Stimulated activated naive CD8-positive, alpha-beta T cell treated with anti-CD3 and anti-CD28 coated beads, Interleukin-15, Interleukin-2, amounts not matched to agents 100 U/mL and 50 U/mL, for 24 hours (primary cell): ENCODE results near the gene SEMA6C.

Experiments
- ATAC-seq: fragments of 150-1000 bp; cut with Tn5 transposase; one replicate; pipeline ENCODE4 v1.10.0; 2021
- DNase-seq: peaks from one replicate; pipeline ENCODE4 v3.0.0; 2021

SEMA6C gene

DNA sequence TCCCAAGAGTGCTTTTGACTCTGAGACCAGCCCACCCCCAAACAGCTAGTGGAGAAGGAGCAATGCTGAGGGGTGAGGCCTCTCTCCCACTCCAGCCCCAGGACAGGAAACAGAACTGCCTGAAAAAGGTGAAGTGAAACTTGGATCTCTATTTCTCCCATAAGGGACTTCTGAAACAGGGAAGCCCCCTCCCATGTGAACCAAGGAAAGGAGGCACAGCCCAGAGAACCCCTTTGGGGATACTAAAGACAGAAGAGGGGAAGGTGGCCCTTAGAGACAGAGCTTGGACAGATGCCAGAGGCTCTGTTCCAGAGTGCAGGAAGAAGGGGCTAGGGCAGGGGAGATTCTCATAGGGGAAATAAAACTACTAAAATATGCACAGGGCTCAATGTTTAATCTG lies 12.9 kb upstream of the SEMA6C start:
- ATAC-seq (no peak), DNase-seq (no peak)

DNA sequence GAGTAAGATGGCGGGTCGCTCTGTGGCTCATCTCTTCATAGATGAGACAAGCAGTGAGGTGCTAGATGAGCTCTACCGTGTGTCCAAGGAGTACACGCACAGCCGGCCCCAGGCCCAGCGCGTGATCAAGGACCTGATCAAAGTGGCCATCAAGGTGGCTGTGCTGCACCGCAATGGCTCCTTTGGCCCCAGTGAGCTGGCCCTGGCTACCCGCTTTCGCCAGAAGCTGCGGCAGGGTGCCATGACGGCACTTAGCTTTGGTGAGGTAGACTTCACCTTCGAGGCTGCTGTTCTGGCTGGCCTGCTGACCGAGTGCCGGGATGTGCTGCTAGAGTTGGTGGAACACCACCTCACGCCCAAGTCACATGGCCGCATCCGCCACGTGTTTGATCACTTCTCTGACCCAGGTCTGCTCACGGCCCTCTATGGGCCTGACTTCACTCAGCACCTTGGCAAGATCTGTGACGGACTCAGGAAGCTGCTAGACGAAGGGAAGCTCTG lies 12.4 kb upstream of the SEMA6C start:
- ATAC-seq (no peak), DNase-seq (peak; percentile 31)

DNA sequence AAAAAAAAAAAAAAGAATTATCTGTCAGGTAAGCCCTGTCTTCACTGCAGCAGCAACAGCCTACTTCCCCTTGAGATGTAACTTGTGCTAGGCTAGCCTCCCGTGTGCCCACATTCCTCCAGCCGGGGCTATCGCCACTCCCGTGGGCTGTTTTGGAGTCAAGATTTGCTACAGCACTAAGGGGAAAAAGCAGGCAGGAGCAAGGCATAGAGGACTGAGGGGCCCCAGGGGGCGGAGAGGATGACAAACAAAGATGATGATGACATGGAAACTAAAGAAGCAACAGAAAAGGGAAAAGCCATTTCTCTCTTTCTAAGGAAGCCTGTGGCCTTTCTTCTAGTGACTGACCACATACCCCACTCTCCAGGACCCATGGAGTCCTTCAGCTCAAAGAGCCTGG lies 11.9 kb upstream of the SEMA6C start:
- peak; percentile 45 for ATAC-seq
- peak; percentile 75 for DNase-seq

DNA sequence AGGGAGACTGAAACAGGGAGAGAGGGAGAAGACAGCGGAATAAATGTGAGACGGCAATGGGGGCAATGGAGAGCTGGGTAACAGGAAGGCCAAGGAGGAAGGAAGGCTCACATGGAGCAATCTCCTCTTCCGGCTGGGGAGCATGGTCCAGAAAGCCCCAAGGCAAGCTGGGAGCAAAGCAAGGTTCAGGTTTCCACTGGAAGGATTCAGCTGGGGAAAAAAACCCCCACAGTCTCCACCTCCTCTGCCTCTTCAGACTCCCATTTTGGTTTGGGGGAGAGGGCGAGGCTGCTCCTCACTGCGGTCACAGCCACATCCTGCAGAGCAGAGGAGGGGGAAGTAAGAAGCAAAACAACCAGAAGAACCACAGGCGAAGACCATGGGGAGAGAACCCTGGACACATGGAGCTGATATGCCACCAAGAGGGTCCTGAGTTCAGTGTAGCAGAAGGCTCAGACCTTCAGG lies 10.7 kb upstream of the SEMA6C start:
- ATAC-seq = peak; percentile 53
- DNase-seq = peak; percentile 74

DNA sequence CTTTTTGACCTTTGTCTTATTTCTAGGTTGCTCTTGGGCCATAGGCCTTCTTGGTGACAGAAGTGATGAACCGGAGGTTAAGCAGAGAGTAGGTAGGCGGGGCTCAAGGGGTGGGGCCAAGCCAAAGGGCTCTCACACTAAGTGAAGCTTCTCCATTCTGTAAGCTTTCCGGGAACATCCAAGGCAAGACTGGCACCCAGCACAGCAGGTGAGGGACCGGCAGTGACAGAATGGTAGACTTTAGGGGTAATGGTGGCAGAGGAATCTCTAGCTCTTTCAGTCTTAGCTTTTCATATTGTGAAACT lies 10.0 kb upstream of the SEMA6C start, which contains the start of gene TNFAIP8L2:
Gene TNFAIP8L2 (plus strand): TSS at position 135 of the 305 bp plus-strand sequence. CDS start 2,049 bp downstream, outside the sequence.
- DNase-seq = peak; percentile 86
- peak; percentile 82 for ATAC-seq

DNA sequence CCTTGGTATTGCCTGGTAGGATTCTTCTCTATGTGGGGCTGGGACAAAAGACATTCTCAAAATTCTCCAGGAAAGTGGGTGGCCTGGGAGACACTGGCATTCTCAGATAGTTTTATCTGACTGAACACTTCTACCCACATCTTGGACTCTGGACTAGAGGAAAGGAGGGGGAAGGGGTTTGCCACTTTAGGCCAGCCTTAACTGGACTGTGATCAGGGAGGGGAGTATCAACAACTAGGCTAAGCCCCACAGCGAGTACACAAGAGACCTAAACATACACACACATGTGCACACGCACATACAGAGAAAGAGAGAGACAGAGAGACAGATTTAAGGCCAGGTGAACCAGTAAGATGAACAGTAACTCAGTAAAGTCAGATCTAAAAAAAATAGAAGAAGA lies 1.2 kb upstream of the SEMA6C start:
- ATAC-seq = no peak

DNA sequence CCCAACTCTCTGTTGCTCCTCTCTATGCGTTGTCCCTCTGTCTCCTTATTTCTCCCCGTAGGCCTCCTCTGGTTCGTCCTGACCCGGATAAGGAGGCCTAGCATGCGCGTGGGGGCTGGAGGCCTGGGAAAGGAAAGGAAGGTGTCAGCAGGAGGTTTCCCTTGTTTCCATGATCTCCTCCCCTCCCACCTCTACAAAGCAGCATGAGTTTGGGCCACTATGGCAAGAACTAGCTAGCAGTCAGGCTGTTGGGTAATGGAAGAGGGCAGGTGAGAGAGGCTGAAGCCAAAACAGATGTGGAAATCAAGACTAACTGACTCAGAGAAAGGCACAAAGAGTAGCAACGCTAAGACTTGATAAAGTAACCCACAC lies 687 bp upstream of the SEMA6C start:
- ATAC-seq (no peak), DNase-seq (no peak)

More for the DNA sequence above, 1.2 kb upstream of the SEMA6C start:
- no peak for DNase-seq

DNA sequence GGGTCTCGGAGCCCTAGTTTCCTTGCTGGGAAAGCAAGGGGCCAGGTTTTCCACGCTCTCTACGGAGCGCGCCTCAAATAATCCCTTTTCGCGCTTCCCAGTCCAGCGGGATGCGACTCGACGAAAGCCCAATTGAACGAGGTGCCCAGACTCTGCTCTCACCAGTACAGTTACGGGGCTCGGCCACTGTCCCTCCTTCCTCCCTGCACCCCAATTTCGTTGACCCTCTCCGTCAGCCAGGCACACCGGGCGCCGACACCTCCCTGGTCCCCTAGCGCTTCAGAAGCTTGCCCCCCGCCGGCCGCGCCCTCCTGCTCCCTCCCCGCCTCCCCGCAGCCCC lies 389 bp downstream of the SEMA6C start:
- no peak for DNase-seq
- ATAC-seq = no peak

DNA sequence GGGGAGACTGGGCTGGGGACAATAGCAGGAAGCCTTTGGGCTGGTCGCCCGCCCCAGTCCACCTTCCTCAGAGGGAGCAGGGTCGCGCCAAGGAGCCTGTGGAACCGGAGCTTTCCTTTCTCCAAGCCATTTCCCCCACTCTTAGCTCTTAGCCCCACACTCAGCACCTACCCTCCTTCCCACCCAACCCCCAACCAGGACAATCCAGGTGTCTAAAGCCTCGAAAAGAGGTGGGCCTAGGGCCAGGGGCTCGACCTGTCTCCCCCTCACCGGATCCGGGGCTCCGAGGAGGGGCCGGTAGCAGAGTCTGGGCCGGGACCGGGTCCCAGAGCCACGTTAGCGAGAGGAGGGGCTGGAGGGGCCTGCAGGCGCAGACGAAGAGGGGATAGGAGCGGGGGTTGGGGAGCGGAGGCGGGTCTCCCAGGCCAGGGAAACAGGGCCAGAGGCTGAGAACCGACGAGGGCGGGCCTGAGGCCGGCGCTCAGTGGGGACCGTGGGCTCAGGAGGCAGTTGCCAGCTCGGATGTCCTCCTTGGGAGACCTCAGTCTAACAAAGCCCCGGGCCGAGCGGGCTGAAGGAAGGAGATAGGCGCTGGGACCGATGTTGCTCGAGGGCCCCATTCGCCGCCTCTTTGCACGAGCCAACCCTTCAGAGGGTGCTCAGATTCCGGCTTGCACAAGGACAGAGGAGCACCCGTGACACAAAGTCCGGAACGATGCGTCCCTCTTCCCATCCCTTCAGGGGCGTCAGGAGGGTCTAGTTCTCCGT lies 943 bp downstream of the SEMA6C start:
- DNase-seq (peak; percentile 30), ATAC-seq (no peak)

DNA sequence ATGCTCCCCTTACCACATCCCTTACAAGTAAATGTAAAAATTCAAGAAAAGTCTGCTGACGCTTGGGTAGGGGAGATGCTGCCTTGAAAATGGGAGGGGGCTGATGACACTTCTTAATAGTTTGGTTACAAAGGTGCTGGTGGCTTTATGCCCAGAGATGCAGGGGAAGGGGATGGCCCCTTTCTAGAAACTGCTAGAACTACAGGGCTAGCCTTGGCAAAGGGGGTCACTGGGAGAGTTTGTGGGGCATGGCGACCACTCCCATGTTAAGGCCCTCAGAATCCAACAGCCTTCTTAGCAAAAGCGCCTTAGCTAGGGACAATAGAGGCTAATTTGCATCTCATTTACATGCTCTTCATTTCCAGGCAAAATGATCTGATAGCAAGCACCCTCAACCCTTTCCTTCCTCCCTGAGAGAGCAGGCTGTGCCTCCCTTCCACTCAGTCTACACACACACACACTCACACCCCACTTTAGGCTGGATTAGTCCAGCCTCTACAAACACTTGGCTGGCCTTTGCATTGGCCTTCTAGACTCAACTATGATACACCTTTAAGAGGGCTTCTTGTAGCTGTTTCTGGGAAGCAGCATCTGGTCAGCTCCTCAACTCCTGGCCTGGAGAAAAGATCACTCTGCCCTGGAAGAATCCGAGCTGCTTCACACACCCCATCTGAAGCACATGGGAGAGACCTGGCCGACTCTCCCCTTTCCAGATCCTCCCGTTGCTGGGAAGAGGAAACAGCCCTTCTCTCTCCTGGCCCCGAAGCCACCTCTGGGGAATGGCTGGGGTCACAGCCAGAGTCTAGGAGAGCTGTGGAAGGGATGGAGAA lies 1.7 kb downstream of the SEMA6C start:
- DNase-seq (no peak), ATAC-seq (no peak)

DNA sequence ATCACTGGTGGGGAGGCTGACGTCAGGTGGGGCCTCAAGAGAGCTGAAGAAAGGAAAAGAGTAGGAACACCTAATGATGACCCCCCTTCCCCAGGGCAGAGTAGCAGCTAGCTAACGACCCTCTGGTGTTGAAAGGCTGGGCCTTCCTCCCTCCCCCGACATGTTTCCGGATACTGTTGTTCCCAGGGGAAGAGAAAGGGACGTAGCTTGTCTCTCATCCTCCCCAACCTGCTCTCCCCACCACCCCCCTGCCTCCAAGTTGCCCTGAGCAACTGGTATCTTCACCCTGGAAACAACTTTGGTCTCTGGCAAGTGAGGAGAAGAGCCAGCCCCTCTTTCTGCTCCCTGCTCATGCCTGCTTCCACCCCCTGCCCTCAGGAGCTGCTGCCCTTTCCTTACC lies 2.4 kb downstream of the SEMA6C start:
- DNase-seq (no peak), ATAC-seq (no peak)

DNA sequence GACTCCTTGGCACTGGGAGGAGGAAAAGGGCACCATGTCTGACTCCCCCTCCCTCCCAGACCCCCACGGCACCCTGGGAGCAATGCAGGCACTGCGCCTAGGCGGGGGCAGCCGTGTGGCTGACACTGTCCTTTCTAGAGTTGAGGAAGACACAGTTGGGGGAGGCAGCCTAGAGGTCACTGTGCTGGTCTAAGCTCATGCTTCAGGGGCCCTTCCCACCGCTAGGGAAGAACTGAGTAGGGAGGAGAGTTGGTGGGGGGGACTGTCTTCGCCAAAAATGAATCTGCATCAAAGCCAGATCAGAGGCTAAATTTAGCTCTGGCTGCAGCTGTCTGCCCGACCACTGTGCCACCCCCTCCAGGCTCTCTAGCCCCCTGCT lies 3.4 kb downstream of the SEMA6C start:
- DNase-seq (no peak), ATAC-seq (no peak)

DNA sequence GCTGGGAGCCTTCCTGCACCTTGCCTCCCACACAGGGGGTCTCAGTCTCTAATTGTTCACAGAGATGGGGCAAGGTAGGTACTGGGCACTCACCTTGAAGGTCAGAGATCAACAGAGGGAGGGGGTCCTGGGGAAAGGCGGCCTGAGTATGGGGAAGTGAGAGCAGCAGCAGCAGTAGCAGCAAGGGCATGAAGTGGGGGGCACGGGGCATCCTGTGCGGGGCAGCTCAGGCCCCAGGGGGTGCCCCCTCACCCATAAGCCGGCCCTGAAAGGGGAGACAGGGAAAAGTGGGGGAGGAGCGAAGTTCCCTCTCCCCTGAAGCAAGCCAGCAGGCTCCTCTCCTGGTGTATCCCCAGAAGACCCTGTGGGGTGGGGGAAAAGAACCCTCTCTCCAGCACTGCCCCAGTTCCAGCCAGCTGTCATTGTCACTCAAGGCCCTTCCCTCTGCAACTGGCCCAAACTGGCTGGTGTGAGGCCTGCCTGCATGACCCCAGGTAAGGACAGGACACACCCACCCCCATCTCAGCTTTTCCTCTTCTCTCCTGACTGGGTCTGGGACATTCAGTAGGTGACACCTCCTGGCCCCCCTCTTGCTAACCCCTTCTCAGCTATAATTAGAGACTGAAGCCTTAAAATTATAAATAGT lies 3.9 kb downstream of the SEMA6C start:
- ATAC-seq (no peak), DNase-seq (no peak)

DNA sequence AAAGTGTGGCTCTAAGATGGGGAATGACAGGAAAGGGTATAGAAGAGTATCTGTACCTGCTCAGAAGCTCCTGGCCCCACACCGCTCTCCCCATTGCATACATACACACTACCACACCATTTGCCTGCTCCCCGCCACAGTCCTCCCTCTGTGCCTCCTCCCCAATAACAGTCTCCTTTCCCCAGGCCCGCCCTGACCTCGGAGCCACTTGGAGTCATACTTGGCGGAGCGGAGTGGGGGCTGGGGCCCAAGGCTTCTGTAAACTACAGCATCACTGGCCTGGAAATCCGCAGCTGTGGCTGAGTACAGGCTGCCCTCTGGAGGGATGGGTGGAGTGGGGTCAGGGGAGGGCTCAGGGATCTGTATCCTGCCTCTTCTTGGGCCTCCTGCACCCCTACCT lies 8.6 kb downstream of the SEMA6C start:
- no peak for ATAC-seq
- DNase-seq = no peak

DNA sequence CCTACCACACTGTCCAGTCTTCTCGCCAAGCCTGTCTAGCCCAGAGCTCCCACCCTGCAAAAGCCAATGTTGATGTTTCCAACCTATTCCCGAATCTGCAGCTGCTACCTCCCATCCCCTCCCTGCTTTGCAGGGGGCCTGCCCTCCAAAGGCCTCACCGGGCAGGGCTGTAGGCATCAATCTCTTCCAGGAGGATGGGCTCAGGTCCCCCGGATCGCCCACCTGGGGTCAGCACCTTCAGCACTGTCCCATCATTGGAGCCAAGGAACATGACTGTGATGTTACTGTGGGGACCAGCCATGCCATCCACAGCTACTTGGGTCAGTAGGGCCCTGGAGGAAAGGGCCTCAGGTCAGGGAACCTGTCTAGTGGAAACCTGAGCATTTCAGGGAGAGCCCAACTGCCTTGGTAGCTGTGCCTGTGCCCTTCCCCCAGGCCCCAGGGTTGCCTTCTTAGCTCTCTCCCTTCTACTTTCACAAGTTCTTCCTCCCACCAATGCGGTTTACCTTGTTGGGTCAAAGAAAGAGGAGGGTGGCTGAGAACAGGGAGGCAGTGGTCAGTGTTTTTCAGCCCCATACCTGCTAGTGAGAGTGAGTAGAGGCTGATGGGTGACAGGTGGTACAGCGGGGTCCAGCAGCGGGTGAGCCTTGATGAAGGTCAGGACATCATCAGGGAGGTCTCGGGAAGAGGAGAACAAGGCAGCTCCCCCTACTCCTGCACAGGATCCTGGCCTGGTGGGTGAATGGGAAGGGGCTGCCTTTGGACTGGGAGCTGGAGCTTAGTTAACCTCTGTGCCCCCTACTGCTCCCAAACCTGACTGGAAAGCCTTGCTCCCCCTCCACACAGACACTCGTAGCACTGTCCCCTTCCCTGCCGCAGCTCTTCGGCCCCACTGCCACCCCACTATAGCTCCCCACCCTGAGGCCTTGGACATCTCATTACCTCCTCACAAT lies 10.7 kb downstream of the SEMA6C start:
- DNase-seq = no peak
- ATAC-seq = no peak

DNA sequence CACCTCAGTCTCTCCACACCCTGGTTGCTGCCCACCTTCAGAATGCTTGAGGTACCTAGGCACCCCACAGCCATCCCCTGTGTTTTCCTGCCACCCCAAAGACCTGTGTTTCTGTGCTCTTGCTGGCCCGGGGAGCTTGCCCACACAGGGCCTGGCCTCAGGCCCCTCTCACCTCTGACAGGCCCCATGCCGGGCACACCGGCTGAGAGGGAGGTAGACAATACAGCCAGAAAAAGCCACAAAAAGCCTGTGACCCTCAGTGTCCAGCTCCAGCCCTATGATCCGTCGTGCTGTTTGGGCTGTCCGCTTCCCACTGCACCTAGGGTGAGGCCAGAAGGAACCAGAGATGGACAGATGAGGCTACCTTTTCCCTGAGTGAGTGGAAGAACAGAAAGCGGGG lies 11.4 kb downstream of the SEMA6C start:
- ATAC-seq (no peak), DNase-seq (no peak)

DNA sequence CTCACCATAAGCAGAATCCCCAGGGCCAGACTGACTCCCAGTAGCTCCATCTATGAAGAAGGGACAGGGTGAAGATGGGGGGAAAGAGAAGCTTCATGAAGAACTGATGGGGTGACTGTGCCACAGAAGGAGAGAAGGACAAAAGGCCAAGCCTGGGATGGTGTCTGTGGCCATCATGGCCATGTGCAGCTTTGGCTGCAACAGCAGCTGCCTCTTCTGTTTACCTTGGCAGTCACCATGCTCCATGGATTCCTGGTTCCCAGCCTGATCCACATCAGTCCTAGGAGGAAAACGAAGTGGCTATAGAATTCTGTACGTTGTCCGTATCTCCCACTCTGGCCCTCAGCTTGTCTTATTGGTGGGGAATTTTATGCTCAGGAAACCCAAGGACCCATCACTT lies 12.0 kb downstream of the SEMA6C start:
- ATAC-seq (no peak), DNase-seq (no peak)

DNA sequence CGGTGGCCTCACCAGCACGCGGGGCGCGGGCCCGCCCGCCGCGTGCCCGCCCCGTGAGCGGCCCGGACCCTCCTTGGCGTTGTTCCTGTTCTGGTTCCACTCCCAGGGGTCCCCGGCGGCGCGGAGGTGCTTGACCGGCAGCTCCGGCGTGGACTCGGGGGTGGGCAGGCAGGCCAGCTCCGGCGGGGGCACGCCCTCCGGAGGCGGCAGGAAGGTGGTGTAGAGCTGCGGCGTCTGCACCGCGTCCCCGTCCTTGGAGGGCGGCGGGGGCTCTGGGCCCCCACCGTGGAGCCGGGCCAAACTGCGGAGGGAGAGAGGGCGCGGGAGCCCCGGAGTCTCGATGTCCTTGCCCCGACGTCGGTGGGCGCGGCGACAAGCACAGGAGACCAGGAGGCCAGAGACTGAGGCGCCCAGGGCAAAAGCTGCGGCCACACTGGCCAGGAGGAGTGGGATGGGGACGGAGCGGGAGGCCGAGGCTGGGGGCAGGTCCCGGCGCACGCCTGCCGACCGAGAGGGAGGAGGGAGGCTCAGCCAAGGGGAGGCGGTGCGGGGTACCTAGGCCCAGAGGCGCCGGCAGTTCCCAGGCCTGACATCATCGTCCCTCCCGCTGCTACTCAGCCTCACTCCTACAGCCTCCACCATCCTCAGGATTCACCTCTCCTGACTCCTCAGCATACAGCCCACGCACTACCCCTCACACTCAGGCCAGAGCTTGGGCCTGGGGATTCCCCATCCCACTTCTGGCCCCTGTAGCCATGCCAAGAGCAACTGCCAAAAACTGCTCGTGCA lies 13.2 kb downstream of the SEMA6C start:
- DNase-seq (no peak), ATAC-seq (no peak)

DNA sequence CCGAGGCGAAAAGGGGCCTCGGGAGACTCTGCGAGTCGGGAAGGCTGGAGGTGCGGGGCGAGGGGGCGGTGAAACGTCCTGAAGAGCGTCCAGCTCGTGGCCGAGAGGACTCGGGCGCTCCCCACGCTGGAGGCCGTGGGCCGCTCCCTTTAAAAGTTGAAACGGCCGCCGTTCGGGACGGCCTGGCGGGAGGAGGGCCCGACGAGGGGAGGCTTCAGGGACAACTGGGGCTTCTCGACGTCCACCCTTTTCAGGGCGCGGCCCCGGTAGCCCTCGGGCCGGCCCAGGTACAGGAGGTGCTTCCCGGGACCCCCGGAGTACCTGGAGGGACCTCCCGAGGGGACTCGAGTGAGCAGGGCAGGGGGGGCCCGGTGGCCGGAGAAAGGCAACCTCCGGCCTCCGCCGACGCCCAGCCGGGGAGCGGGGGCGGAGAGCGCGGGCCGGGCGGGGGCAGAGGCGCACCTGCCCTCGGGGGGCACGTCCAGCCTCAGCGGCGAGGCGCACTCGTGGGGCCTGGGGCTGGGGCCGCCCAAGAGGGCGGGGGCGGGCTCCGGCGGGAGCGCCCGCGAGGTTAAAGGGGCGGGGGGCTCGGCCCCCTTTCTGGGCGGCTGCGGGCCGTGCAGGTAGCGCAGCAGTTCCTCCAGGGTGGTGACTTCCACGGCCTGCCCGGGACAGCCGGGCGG lies 14.0 kb downstream of the SEMA6C start:
- no peak for ATAC-seq
- no peak for DNase-seq

DNA sequence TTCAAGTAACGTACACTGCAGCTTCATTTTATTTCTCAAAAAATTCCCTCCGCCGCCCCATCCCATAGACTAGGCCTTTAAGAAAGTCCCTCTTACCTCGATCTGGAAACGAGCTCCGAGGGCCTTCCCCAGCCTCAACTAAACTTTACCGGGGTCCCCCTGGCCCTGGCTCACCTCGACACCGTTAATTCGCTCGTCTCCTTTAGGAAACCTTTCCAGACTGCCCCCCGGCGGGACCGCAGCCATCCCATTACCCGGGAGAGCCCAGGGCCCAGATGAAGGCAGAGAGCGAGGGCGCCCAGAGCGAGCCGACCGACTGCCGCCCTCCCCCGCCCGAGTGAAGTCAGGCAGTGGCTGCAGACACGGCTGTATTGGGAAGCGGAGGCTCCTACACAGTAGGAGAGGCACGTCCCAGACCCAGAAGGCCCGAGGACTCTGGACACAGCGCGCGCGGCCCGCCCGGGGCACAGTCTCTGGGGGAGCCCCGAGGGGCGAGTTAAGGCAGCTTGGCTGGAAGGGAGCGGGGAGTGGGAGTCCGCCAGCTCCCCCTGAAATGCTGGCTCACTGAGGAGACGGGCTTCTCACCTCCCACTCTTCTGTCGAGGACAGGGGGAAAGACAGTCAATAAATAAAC lies 14.6 kb downstream of the SEMA6C start:
- ATAC-seq = no peak
- DNase-seq = no peak
